Muscle of back (tissue), 11 donors: ENCODE data around the gene ADGRL2. TPM values are rescaled to one million over a fixed set of nuclear protein-coding genes. Genes with fewer than 3 reads are reported as not detected.

ENCODE experiments used
- DNase-seq, 3 donors: peaks; one replicate each; pipeline versions ENCODE4 v3.0.0 to v3.0.0-alpha.2; 2013
- polyA plus RNA-seq, 10 donors: library from polyadenylated mRNA; unstranded; fragments of 120-200 nt; gene quantifications; one replicate each; pipeline ENCODE4 v1.2.1, GENCODE V29; 2013; ENCODE audit not compliant: insufficient read length in 10 of 10

Gene ADGRL2
- polyA plus RNA-seq, 10 donors, result 60.4 to 122 (median 79.7) TPM

DNA sequence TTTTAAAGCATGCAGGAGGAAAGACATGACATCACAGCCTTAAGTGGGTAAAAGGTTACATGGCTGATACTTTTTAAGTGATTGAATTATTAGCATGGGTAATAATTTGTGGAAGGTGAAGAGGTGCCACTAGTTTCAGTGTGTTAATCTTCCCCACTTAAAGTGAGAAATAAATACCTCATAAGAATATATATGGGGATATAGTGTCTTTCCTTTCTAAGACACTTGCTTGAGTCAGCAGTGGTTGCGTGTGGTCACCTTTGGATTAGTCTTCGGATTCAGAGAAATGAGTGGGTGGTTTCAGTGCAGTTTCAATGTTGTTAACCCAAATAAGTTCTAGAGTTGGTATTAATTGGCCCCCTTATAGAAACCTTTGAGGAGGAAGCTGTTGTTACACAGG, 94.1 kb downstream of the ADGRL2 start:
- DNase-seq, result no peak

- DNase-seq, result no peak
These were observed 98.6 kb downstream of the ADGRL2 start for GRCh38 chr1:81899214-81899821.

GRCh38 chr1:81907575-81907974, 106.8 kb downstream of the ADGRL2 start:
- no peak for DNase-seq

- DNase-seq, result no peak
These were observed 111.6 kb downstream of the ADGRL2 start for GRCh38 chr1:81912383-81912782.

DNA sequence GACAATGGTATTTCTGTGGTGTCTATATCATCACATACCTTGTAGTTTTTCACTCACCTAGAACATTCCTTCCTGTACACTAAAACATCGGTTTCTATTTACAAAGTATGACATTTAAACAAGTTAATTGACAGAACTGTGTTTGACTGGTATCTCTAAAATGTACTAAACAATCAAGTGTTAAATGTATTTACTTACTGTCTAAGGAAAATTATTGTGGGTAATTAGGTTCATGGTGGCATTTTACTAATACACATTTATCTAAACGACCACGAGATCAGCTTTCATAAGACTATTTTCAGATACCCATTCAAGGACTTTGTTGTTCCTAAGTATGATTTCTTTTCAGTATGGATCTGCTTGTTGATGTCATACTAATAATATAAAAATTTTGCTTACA, 115.2 kb downstream of the ADGRL2 start:
- no peak for DNase-seq

- DNase-seq, result peak; percentile 22 to 55 (median 53)
These were observed 119.6 kb downstream of the ADGRL2 start for GRCh38 chr1:81920245-81920740.

DNA sequence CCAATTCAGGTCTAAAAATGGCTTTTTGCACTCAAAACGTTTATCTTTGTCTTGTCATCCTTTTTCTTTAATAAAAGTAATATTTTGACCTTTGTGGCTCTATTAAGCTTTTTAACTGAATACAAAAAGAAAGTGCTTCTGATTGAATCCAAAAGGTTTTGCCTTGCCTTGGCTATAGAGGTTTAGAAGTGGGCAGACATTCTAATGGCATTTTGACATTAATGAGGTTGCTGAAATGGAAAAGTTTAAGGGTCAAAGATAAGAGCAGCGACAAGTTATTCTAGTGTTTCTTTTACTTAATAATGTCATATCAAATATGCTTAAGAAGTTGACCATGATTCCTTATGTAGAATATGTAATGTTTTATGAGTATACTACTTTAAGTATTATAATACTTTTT, 120.2 kb downstream of the ADGRL2 start:
- DNase-seq, result no peak

DNA sequence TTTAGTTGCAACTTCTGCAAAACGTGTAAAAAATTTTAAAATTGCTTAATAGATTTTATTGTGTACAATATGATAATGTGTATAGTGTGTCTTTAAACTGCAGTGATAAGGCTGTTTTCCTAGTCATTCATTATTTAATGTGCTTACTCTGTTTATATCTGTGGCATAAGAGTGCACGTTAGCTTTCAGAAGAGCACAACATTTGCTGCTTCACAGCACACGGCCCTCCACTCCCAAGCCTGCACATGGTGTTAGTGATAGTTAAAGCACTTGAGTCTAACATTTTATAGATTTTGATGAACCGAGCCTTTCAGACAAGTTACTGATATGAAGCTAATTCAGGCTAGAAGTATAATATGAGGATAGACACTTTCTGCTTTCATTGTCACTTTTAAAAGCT, 120.6 kb downstream of the ADGRL2 start:
- DNase-seq, result no peak

DNA sequence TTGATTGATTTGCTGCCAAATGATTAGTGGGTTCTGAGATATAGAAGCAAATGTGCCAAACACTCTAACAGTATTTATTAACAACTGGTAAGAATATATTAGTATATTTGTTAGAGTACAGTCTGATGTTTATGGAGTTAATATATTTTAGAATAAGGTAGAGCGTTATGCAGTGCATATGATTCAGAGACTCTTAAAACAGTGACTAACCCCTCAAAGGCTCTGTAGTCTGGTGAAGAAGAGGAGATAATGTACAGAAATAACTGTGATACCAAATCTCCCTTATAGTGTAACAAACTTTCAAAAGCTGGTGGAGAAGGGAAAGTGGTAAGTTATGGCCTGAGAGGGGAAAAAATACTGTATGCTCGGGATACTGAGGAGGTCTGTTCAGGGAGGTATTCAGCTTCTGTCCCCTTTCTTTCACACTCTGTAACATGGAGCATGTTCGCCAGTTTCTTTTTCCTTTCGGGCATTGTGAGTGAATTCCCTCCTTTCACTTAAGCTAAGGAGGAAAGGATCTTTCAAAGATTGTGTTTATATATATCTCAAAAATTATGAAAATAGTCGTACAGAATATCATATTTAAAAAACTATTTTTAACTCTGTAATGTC, 121.2 kb downstream of the ADGRL2 start:
- no peak for DNase-seq

DNA sequence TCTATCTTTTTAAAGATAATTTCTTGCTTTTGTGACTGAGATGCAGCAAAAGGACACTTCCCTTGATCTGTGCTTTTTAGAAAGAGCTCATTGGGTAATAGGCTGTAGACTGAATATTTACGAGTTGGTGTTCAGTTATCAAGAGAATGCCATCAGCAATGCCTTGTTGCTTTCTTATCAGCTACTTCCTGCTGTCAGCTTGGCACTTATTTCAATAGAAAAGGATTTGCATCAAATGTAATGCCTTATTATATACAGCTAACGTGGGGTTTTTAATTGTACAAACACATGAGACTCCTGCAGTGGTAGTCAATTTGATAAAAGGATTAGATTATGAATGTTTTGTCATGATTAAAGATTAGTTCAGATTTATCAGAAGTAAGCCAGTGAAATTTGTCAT, 122.2 kb downstream of the ADGRL2 start:
- no peak for DNase-seq

- DNase-seq, result no peak
These were observed 128.4 kb downstream of the ADGRL2 start for GRCh38 chr1:81929106-81929505.

DNA sequence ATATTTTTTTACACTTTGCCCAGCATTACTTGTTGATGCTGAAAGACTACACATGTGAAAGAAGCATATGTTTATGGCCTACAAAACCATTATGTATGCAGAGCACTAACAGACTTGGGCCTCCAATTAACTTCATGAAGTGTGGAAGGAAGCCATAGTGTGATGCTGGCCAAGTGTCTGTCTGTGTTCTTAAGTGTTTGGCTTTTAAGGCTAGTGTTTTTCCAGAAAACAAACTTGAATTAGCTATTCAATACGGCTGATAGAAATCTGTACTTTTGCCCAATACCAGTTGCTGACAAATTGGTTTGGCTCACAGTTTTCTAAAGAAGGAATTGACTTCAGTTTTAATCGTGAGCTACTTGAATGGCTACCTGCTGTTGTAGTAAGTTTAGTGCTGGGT, 136.1 kb downstream of the ADGRL2 start:
- DNase-seq, result peak in 1 of 3 donors; percentile 38

GRCh38 chr1:81937791-81938450, 137.2 kb downstream of the ADGRL2 start:
- peak; percentile 26 to 80 (median 57) for DNase-seq

DNA sequence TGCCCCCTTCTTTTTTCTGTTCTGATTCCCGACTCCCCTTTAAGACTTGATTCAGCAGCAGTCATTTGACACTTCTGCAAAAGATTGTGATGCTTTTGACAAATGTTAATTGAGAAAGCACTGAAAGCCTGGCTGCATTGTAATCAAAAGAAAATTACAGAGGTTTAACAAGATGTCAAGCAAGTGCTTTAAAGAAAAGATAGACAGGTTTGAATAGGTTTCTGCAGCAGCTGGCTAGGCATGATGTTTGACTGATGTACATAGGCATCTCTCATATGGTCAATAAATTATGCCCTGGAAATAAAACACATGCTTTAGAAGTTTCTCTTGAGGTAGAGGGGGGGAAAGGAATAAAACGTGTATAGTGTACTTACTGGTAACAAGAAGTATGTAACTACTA, 147.8 kb downstream of the ADGRL2 start:
- no peak for DNase-seq

DNA sequence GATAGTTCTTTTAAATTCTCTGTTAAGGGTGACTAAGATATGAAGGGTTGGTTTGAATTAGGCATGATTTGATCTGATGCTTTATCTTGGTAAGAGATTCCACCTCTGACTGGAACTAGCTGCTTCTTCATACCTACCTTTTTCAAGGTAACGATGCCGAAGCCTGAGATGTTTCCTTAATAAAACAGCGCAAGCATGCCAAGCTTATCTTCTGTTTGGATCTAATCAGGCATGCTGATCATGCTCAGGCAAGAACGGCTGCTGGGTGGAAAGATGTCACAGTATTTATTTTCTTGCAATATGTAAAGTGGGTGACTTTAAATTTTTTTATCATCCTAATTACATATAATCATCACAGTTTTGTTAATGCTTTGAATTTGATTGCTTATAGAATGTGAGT, 148.7 kb downstream of the ADGRL2 start:
- no peak for DNase-seq

DNA sequence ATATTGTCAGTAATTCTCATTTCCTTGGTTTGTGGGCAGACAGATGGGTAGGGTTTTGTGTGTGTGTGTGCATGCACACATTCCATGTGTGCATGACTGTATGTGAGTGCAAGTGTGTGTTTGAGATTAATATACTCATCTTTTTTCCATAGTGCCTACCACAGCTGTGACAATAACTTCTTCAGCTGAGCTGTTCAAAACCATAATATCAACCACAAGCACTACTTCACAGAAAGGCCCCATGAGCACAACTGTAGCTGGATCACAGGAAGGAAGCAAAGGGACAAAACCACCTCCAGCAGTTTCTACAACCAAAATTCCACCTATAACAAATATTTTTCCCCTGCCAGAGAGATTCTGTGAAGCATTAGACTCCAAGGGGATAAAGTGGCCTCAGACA, 149.3 kb downstream of the ADGRL2 start:
- peak in 1 of 3 donors; percentile 40 for DNase-seq

GRCh38 chr1:81950591-81951244, 150.0 kb downstream of the ADGRL2 start:
- peak in 2 of 3 donors; percentile 20 to 67 for DNase-seq

DNA sequence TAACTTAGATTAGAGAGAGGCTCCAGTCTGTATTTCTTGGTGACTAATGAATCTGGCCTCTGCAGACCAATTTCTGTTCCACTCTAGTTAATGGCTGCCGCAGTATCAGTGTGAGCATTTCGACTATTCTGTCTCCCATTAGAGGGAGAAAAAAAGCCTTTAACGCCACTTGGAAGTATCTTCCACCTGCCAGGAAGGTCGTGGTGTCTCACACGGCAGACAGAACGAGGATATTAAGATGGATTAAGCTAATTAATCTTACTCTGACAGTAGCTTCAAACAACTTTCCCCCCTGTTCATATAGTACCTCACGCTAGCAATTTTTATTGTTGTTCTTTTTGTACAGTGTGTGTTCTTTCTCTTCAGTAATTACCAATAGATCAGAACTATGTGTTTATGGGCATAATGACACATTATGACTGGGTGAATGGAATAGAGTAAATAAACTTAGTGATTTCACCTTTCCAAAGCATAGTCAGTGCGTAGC, 153.8 kb downstream of the ADGRL2 start:
- no peak for DNase-seq

DNA sequence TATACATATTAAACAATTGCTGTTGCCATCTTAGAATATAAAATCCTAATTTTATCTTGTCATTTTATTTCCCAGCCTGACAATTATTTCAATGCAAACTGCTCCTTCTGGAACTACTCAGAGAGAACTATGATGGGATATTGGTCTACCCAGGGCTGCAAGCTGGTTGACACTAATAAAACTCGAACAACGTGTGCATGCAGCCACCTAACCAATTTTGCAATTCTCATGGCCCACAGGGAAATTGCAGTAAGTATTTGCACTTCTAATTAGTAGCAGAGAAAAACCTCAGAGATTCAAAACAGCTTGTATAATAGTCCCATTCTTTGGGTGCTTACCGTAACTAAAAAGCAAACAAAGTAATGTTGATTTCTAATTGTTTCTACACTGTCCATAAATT, 167.2 kb downstream of the ADGRL2 start:
- DNase-seq, result no peak

DNA sequence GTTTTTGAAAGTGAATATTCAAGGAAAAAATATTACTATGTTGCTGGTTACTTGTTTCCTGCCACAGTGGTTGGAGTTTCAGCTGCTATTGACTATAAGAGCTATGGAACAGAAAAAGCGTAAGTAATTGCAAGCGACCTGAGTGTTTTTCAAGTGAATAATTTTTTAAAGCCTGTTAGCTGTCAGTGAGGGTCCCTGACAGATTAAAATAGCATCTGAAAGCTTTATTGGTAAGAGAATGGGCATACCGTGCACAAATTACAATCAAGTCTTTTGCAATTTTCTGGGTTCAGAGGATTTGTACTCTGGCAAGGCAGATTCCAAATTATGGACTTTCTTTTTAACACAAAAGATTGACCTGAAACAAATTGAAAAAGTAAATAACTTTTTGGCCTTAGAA, 169.7 kb downstream of the ADGRL2 start:
- no peak for DNase-seq

DNA sequence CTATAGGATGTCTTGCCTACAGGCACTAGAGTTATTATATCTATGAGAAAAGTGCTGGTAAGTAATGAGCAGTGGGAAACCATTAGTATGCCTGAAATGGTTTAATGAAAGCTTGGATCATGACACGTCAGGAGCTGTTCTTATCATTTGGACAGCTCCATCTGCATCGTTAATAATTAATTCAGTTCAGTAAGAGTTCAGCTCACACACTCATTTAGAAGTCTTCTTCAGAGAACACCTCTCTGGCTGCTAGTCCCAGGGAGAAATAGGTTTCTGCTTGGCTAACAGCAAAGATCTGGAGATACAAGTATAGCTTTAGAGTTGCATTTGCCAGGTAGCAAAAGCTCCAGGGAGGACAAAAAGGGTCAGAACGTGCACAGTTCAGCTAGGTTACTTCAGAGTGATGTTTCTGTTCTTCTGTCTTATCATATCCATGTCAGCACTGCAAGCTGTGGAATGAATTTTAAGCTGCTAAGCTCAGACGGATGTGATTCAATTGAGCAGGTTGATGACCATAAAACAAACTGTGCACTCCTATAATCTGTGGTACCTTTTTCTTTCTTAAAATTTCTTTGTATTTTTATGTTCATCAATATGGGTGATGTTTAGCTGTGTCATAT, 173.6 kb downstream of the ADGRL2 start:
- no peak for DNase-seq
